Kidney capillary endothelial cell (primary cell): ENCODE results near the gene CBX1.
"Not testable (repeated sequence)": the region's sequence is repeated elsewhere in the genome, so short reads cannot be mapped to it uniquely, and the experiment has no call there.

Experiments
- DNase-seq: peaks from one replicate; pipeline ENCODE4 v3.0.0-alpha.2; 2018; ENCODE audit warnings: low spot score

CBX1 gene

GRCh38 chr17:48123111-48123510, 21.8 kb upstream of the CBX1 start:
- no peak for DNase-seq

GRCh38 chr17:48122665-48123045, 21.4 kb upstream of the CBX1 start:
- DNase-seq: no peak

GRCh38 chr17:48121923-48122664, 20.8 kb upstream of the CBX1 start:
- no peak for DNase-seq

GRCh38 chr17:48113201-48113676, 12.0 kb upstream of the CBX1 start:
- no peak for DNase-seq

GRCh38 chr17:48111937-48112241, 10.6 kb upstream of the CBX1 start:
- no peak for DNase-seq

GRCh38 chr17:48110761-48111160, 9.5 kb upstream of the CBX1 start:
- no peak for DNase-seq

GRCh38 chr17:48107137-48108055, 6.1 kb upstream of the CBX1 start, which contains the start of gene SNX11:
Gene SNX11 (plus strand): TSS chr17:48107766. CDS start chr17:48112044, 4,278 bp downstream.
- peak; percentile 81 for DNase-seq

GRCh38 chr17:48106802-48107136, 5.5 kb upstream of the CBX1 start:
- DNase-seq: no peak

- no peak for DNase-seq
Observed at GRCh38 chr17:48104440-48104839, 3.2 kb upstream of the CBX1 start.

GRCh38 chr17:48102798-48103715, 1.8 kb upstream of the CBX1 start:
- DNase-seq: no peak

GRCh38 chr17:48102043-48102750, 919 bp upstream of the CBX1 start:
- no peak for DNase-seq

GRCh38 chr17:48100591-48101011, 677 bp downstream of the CBX1 start:
- DNase-seq: peak; percentile 27

GRCh38 chr17:48100160-48100559, 1.1 kb downstream of the CBX1 start:
- DNase-seq: no peak

- DNase-seq: no peak
Observed at GRCh38 chr17:48095611-48096010, 5.7 kb downstream of the CBX1 start.

- DNase-seq: no peak
Observed at GRCh38 chr17:48093341-48094045, 7.8 kb downstream of the CBX1 start.

GRCh38 chr17:48084932-48085331, 16.3 kb downstream of the CBX1 start:
- DNase-seq: no peak

GRCh38 chr17:48081858-48082257, 19.4 kb downstream of the CBX1 start:
- DNase-seq: no peak

- DNase-seq: not testable (repeated sequence)
Observed at GRCh38 chr17:48077152-48077551, 24.1 kb downstream of the CBX1 start.

GRCh38 chr17:48074322-48075081, 26.8 kb downstream of the CBX1 start:
- peak; percentile 62 for DNase-seq

- not testable (repeated sequence) for DNase-seq
Observed at GRCh38 chr17:48073566-48074094, 27.6 kb downstream of the CBX1 start.
